Esophagus (tissue), 2 donors: Measurements from ENCODE around the gene GUCD1. TPM values are rescaled to one million over a fixed set of nuclear protein-coding genes. Genes with fewer than 3 reads are reported as not detected.
"Not testable (repeated sequence)": the region's sequence is repeated elsewhere in the genome, so short reads cannot be mapped to it uniquely, and the experiment has no call there.

Source experiments
- H3K27ac ChIP-seq, 2 donors: one replicate each; pipeline ENCODE4 v1.5.1; 2013; ENCODE audit warnings: low read depth in 2 of 2, mild to moderate bottlenecking in 2 of 2, inconsistent platforms in 1 of 2, low read length in 1 of 2, moderate library complexity in 1 of 2
- H3K27me3 ChIP-seq, 2 donors: one replicate each; pipeline ENCODE4 v1.6.1; 2013; ENCODE audit warnings: low read length in 2 of 2, control low read depth in 1 of 2, mild to moderate bottlenecking in 1 of 2; ENCODE audit not compliant: insufficient read depth in 2 of 2, control insufficient read depth in 1 of 2
- H3K36me3 ChIP-seq, 2 donors: one replicate each; pipeline ENCODE4 v1.6.1; 2013; ENCODE audit warnings: low read length in 1 of 2; ENCODE audit not compliant: control insufficient read depth in 2 of 2, insufficient read depth in 2 of 2
- H3K4me1 ChIP-seq, 2 donors: one replicate each; pipeline ENCODE4 v1.6.1; 2013; ENCODE audit warnings: low read length in 1 of 2; ENCODE audit not compliant: control insufficient read depth in 2 of 2, insufficient read depth in 2 of 2
- H3K4me3 ChIP-seq, 2 donors: one replicate each; pipeline ENCODE4 v1.5.1; 2013; ENCODE audit warnings: low read length in 2 of 2, mild to moderate bottlenecking in 2 of 2, low read depth in 1 of 2, moderate library complexity in 1 of 2
- H3K9me3 ChIP-seq, 2 donors: one replicate each; pipeline ENCODE4 v1.6.1; 2013; ENCODE audit warnings: mild to moderate bottlenecking in 2 of 2, low read depth in 1 of 2, low read length in 1 of 2, moderate library complexity in 1 of 2; ENCODE audit not compliant: control insufficient read depth in 2 of 2, insufficient read depth in 1 of 2
- WGBS, 2 donors: extraction: QIAGEN DNeasy Blood & Tissue Kit; methylation state at CpG; one replicate each; pipeline ENCODE4 v1.1.7; 2013; 5-methylcytosine and 5-hydroxymethylcytosine counted together
- polyA plus RNA-seq, 2 donors: library from polyadenylated mRNA; stranded (reverse); fragments of 200-250 nt; gene quantifications; one replicate each; pipeline ENCODE4 v1.2.3, GENCODE V29; 2013
- donor health status: healthy with polysubstance abuse.
- donor health status: Bipolar disorder and iron deficiency.

Gene GUCD1
- polyA plus RNA-seq, 2 donors, result 50.4 to 62.9 TPM

- Histone ChIP-seq H3K27me3 (no peaks in the 10 kb centered on the region), H3K4me3 (no peak overlapping the region), H3K4me1 (peaks cover 0 to 11% of the 10 kb centered on the region in 2 donors), H3K27ac (no peak overlapping the region), H3K9me3 (no peaks in the 10 kb centered on the region), H3K36me3 (peaks cover 14 to 31% of the 10 kb centered on the region in 2 donors)
- WGBS, 2 donors, result 87 to 90% methylated on average over 2 of the region's 2 CpGs
These were observed 14.5 kb downstream of the GUCD1 start for GRCh38 chr22:24540470-24540869.

GRCh38 chr22:24536089-24536488, 18.8 kb downstream of the GUCD1 start:
- Histone ChIP-seq H3K4me1 (no peaks in the 10 kb centered on the region), H3K36me3 (peaks cover 0 to 3% of the 10 kb centered on the region in 2 donors), H3K4me3 (no peak overlapping the region), H3K9me3 (no peaks in the 10 kb centered on the region), H3K27me3 (no peaks in the 10 kb centered on the region), H3K27ac (no peak overlapping the region)
- WGBS, 2 donors, result 86 to 93% methylated on average over 3 of the region's 3 CpGs

GRCh38 chr22:24535348-24535747, 19.6 kb downstream of the GUCD1 start:
- Histone ChIP-seq H3K27ac (no peak overlapping the region), H3K4me1 (peaks cover 0 to 2% of the 10 kb centered on the region in 2 donors), H3K4me3 (no peak overlapping the region), H3K9me3 (no peaks in the 10 kb centered on the region), H3K36me3 (no peaks in the 10 kb centered on the region), H3K27me3 (no peaks in the 10 kb centered on the region)
- 97 to 98% methylated on average over 4 of the region's 4 CpGs for WGBS, 2 donors

GRCh38 chr22:24532075-24532474, 22.9 kb downstream of the GUCD1 start:
- 69 to 80% methylated on average over 1 of the region's 1 CpG for WGBS, 2 donors
- Histone ChIP-seq H3K27ac (no peak overlapping the region), H3K4me3 (no peak overlapping the region)

GRCh38 chr22:24530968-24531367, 24.0 kb downstream of the GUCD1 start:
- not testable (repeated sequence) for H3K27ac ChIP-seq, H3K36me3 ChIP-seq
- 65 to 67% methylated on average over 3 of the region's 3 CpGs for WGBS, 2 donors

More at GRCh38 chr22:24532075-24532474, 22.9 kb downstream of the GUCD1 start:
- H3K36me3 ChIP-seq, result no peaks in the 10 kb centered on the region
- no peaks in the 10 kb centered on the region for H3K9me3 ChIP-seq
- H3K27me3 ChIP-seq, result no peaks in the 10 kb centered on the region
- peaks cover 0 to 2% of the 10 kb centered on the region in 2 donors for H3K4me1 ChIP-seq

GRCh38 chr22:24529898-24530297, 25.0 kb downstream of the GUCD1 start:
- Histone ChIP-seq H3K27ac (no peak overlapping the region), H3K9me3 (no peaks in the 10 kb centered on the region), H3K4me1 (peaks cover 0 to 2% of the 10 kb centered on the region in 2 donors), H3K4me3 (no peak overlapping the region), H3K27me3 (no peaks in the 10 kb centered on the region), H3K36me3 (no peaks in the 10 kb centered on the region)
- 70 to 77% methylated on average over 2 of the region's 2 CpGs for WGBS, 2 donors

More at GRCh38 chr22:24530968-24531367, 24.0 kb downstream of the GUCD1 start:
- not testable (repeated sequence) for H3K27me3 ChIP-seq, H3K4me3 ChIP-seq, H3K9me3 ChIP-seq, H3K4me1 ChIP-seq

- H3K27me3 ChIP-seq, result no peaks in the 10 kb centered on the region
- H3K4me3 ChIP-seq, result no peak overlapping the region
- WGBS, 2 donors, result 87 to 90% methylated on average over 2 of the region's 2 CpGs
- no peak overlapping the region for H3K27ac ChIP-seq
- no peaks in the 10 kb centered on the region for H3K36me3 ChIP-seq
- H3K4me1 ChIP-seq, result peaks cover 0 to 5% of the 10 kb centered on the region in 2 donors
- H3K9me3 ChIP-seq, result no peaks in the 10 kb centered on the region
These were observed 28.7 kb downstream of the GUCD1 start for GRCh38 chr22:24526191-24526590.

GRCh38 chr22:24525416-24526037, 29.4 kb downstream of the GUCD1 start:
- no peak overlapping the region for H3K27ac ChIP-seq
- WGBS, 2 donors, result 7 to 10% methylated on average over 12 of the region's 12 CpGs
- no peak overlapping the region for H3K4me3 ChIP-seq
- H3K27me3 ChIP-seq, result no peaks in the 10 kb centered on the region
- no peaks in the 10 kb centered on the region for H3K36me3 ChIP-seq
- H3K9me3 ChIP-seq, result no peaks in the 10 kb centered on the region
- peaks cover 0 to 3% of the 10 kb centered on the region in 2 donors for H3K4me1 ChIP-seq

GRCh38 chr22:24523873-24524272, 31.1 kb downstream of the GUCD1 start:
- H3K27me3 ChIP-seq, result no peaks in the 10 kb centered on the region
- H3K9me3 ChIP-seq, result no peaks in the 10 kb centered on the region
- H3K36me3 ChIP-seq, result no peaks in the 10 kb centered on the region
- H3K4me1 ChIP-seq, result peaks cover 3% of the 10 kb centered on the region in 2 donors
- peak overlapping the region in 1 of 2 donors; percentile 56 for H3K27ac ChIP-seq
- no peak overlapping the region for H3K4me3 ChIP-seq
- 67 to 70% methylated on average over 2 of the region's 2 CpGs for WGBS, 2 donors

- Histone ChIP-seq H3K4me3 (no peak overlapping the region), H3K9me3 (no peaks in the 10 kb centered on the region), H3K4me1 (peaks cover 3% of the 10 kb centered on the region in 2 donors), H3K27me3 (no peaks in the 10 kb centered on the region), H3K27ac (no peak overlapping the region), H3K36me3 (no peaks in the 10 kb centered on the region)
- 28 to 30% methylated on average over 8 of the region's 8 CpGs for WGBS, 2 donors
These were observed 33.1 kb downstream of the GUCD1 start for GRCh38 chr22:24521791-24522245.
